ENCODE measurements around the gene RERE. TPM values are rescaled to one million over a fixed set of nuclear protein-coding genes. Genes with fewer than 3 reads are reported as not detected.

RERE gene
- total RNA-seq, 1 donor from 2014 or later = 80.3 TPM

DNA sequence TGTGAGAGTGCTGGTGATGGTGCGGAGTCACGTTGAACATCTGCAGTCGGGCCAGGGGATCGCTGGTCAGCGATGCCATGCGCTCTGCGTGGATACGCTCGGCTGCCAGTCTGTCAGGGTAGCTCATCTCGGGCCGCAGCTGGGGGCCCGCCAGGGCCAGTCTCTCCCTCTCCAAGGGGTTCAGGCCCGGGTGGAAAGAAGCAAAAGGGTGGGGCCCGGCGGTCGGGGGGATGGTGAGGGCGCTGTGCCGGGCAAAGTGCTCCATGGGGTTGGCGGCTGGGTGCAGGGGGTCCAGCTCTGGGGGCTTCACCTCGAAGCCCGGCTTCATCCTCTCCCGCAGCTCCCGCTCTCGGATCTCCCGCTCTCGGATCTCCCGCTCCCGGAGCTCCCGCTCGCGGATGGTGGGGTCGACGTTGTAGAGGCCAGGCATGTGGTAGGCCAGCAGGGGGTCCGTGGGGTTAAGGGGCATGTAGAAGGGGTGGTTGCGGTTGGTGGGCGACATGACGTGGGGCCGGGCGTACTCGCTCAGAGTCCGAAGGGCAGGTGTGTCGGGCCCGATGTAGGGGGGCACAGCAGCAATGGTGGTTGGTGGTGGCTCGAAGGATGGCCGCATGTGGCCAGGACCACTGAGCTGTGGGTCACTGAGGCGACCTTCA lies 459.1 kb downstream of the RERE start:
- Histone ChIP-seq H3K36me3 (peaks cover 4 to 97% of the 10 kb centered on the region in 2 donors), H3K4me1 (peaks cover 7% of the 10 kb centered on the region), H3K27ac (no peak overlapping the region), H3K27me3 (no peaks in the 10 kb centered on the region), H3K4me3 (no peak overlapping the region), H3K9me3 (no peaks in the 10 kb centered on the region)
- DNase-seq (ENCODE audit: extremely low spot score in 2 of 2) = no peak
- TF ChIP-seq POLR2AphosphoS5 (IDR thresholded peaks at IDR 0.05; ENCODE audit: insufficient read depth in 1 of 2, low read depth in 1 of 2) (no peak), POLR2A (IDR thresholded peaks at IDR 0.05) (no peak)
- TF ChIP-seq, protein P1, sequence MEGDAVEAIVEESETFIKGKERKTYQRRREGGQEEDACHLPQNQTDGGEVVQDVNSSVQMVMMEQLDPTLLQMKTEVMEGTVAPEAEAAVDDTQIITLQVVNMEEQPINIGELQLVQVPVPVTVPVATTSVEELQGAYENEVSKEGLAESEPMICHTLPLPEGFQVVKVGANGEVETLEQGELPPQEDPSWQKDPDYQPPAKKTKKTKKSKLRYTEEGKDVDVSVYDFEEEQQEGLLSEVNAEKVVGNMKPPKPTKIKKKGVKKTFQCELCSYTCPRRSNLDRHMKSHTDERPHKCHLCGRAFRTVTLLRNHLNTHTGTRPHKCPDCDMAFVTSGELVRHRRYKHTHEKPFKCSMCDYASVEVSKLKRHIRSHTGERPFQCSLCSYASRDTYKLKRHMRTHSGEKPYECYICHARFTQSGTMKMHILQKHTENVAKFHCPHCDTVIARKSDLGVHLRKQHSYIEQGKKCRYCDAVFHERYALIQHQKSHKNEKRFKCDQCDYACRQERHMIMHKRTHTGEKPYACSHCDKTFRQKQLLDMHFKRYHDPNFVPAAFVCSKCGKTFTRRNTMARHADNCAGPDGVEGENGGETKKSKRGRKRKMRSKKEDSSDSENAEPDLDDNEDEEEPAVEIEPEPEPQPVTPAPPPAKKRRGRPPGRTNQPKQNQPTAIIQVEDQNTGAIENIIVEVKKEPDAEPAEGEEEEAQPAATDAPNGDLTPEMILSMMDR (IDR thresholded peaks at IDR 0.05) = no peak
- intact Hi-C loops (cut with DNase I) = no loop called here

DNA sequence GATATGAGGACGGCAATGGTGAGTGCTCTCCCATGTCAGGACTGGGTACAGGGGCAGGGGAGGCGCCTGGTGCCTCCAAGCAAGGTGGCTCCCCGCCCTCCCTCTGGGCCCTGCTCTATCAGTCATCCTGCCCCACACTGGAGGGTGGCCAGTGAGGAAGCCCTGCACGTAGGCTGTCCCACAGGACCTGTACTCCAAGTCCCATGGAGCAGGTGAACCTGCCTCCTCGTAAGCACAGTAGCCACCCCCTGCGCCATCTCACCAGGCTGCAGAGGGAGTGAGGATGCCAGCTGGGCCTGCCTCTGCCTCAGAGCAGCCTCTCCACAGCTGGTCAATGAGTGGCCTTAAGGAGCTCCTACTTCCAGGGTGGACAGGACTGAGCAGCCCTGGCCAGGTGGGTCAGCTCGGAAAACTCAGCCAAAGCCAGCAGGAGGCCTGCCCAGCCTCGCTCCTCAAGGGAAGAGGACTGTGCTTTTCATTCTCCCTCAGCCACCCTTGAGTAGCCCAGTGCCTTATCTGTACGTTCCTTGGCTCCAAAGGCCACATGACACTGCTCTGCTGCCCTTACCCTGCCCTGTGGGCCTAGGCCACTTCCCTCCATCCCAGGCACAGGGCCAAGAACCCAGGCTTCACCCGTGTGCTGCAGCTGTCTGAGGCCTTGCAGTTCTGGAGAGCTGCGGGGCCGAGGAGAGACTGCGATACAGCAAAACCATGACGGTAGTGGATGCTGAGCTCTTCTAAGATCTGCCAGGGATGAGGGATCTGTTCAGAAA lies 459.9 kb downstream of the RERE start:
- Histone ChIP-seq H3K27ac (peak overlapping the region; percentile 9), H3K9me3 (no peaks in the 10 kb centered on the region), H3K36me3 (peaks cover 4 to 89% of the 10 kb centered on the region in 2 donors), H3K4me3 (no peak overlapping the region), H3K27me3 (no peaks in the 10 kb centered on the region), H3K4me1 (no peaks in the 10 kb centered on the region)
- intact Hi-C loops (cut with DNase I) = no loop called here
- DNase-seq (ENCODE audit: extremely low spot score in 2 of 2) = no peak
- TF ChIP-seq POLR2AphosphoS5 (IDR thresholded peaks at IDR 0.05; ENCODE audit: insufficient read depth in 1 of 2, low read depth in 1 of 2) (peak in 1 of 2 donors; percentile 43), POLR2A (IDR thresholded peaks at IDR 0.05) (no peak)
- TF ChIP-seq, protein P1 (IDR thresholded peaks at IDR 0.05) = no peak

DNA sequence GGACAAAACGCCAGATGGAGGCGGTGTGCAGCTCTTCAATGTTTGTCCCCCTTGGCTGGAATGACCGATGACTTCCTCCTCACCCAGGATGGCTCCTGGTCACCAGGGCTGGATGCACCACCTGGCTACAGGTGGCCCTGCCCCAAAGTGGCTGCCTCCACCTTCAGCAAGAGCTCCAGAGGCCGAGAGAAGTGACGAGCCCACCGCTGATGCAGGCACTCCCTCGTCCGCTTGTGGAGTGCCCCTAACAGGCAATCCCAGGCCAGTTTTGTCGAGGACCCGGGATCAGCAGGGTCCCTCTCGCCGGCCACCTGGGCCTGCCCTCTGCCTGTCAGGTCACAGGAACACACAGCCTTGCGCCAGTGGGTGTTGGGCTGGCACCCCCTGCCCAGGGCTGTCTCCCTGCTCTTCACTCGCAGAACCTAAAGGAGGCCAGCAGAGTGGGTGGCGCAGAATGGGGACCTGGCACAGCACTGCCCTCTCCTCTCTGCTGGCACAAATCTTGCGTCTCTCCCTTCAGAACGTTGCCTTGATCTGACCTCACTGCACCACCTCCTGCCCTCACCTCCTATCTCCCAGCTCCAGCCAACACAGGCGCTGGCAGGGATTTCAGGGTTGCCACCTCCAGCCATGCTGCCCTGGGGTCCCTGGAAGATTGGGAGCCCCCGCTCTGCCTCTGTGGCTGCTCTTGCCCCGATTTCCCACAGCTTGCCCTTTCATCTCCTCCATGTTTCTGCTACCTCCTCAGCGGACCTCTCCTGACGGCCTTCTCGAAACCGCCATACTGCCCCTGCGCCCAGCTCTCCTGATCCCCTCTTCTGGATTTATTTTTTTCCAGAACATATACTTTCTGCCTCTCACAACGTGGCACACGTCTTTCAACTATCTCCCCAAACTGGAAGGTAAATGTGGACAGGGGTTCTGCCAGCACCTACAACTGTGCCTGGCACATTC lies 460.9 kb downstream of the RERE start:
- H3K4me1 ChIP-seq = peaks cover 8% of the 10 kb centered on the region
- TF ChIP-seq, protein P1 (IDR thresholded peaks at IDR 0.05) = no peak
- no peak for TF ChIP-seq POLR2A (IDR thresholded peaks at IDR 0.05)
- TF ChIP-seq POLR2AphosphoS5 (IDR thresholded peaks at IDR 0.05; ENCODE audit: insufficient read depth in 1 of 2, low read depth in 1 of 2) = no peak
- DNase-seq (ENCODE audit: extremely low spot score in 2 of 2) = no peak
- H3K36me3 ChIP-seq = peaks cover 4 to 79% of the 10 kb centered on the region in 2 donors
- H3K9me3 ChIP-seq = no peaks in the 10 kb centered on the region
- intact Hi-C loops (cut with DNase I) = no loop called here
- H3K4me3 ChIP-seq = no peak overlapping the region
- no peak overlapping the region for H3K27ac ChIP-seq
- H3K27me3 ChIP-seq = no peaks in the 10 kb centered on the region

DNA sequence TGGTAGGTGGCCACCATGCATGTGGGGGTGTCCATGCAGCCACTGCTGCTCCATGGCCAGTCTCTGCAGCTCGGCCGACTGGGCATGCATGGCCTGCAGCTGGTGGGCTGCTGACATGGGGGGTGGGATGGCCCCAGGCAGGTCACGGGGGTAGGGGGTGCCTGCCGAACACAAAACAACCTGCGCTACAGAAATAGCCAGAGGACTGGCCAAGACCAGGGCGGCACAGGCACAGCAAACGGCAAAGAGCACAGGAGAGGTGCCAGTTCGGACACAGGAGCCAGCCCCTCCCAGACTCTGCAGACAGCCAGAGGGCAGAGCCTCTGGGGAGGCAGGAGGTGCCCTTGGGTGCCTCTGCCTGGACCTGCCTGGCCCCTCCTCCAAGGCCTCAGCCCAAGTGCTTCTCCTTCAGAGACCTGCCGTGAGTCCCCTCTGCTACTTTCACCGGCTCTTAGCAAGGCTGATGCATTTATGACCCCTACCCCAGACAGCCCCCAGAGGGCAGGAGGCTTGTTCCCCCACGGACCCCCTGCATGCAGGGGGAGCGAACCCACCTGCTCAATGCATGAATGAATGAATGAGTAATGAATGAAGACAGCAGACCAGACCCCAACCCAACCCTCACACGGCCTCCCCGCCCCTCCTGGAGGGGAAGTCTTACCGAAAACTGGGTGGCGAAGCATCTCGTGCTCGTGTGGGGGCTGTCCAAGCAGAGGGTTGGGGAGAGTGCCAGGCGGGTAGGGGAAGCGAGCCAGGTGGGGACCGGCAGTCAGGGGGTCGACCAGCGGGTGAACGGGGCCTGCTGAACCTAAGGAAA lies 461.8 kb downstream of the RERE start:
- no peak for DNase-seq (ENCODE audit: extremely low spot score in 2 of 2)
- Histone ChIP-seq H3K27me3 (no peaks in the 10 kb centered on the region), H3K36me3 (peaks cover 4 to 70% of the 10 kb centered on the region in 2 donors), H3K4me3 (no peak overlapping the region), H3K4me1 (peaks cover 8% of the 10 kb centered on the region), H3K9me3 (no peaks in the 10 kb centered on the region), H3K27ac (no peak overlapping the region)
- intact Hi-C loops (cut with DNase I) = no loop called here
- TF ChIP-seq, protein P1 (IDR thresholded peaks at IDR 0.05) = no peak
- TF ChIP-seq POLR2A (IDR thresholded peaks at IDR 0.05) (no peak), POLR2AphosphoS5 (IDR thresholded peaks at IDR 0.05; ENCODE audit: insufficient read depth in 1 of 2, low read depth in 1 of 2) (no peak)
